Fibroblast of the conjunctiva (primary cell): ENCODE measurements around the gene TRERF1.
"Not testable (repeated sequence)": the region's sequence is repeated elsewhere in the genome, so short reads cannot be mapped to it uniquely, and the experiment has no call there.

Experiments used
- DNase-seq: peaks from one replicate; pipeline ENCODE4 v3.0.0-alpha.2; 2010; ENCODE audit warnings: low read depth

Gene TRERF1

GRCh38 chr6:42335896-42336295, 115.8 kb downstream of the TRERF1 start:
- DNase-seq: peak; percentile 31

DNA sequence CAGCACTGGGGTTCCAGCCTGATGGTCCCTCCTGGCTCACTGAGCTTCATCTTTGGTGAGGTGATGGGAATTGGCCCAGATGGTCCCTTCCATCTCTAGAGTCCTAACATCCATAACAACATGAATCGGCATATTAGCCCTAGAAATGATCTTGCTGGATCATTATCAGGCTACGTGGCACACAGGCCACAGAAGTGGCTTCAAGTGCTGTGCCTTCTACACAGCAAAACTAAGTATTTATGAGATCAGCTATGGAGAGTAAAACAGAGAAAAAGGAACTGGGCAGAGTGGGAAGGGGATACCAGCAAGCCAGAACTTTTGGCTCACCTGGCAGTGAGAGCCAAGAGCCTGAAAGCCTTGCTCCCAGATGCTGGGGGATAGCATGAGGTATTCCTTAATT, 116.9 kb downstream of the TRERF1 start:
- no peak for DNase-seq

- no peak for DNase-seq
These were observed 118.1 kb downstream of the TRERF1 start for GRCh38 chr6:42333612-42334011.

GRCh38 chr6:42332916-42333315, 118.8 kb downstream of the TRERF1 start:
- DNase-seq: no peak

DNA sequence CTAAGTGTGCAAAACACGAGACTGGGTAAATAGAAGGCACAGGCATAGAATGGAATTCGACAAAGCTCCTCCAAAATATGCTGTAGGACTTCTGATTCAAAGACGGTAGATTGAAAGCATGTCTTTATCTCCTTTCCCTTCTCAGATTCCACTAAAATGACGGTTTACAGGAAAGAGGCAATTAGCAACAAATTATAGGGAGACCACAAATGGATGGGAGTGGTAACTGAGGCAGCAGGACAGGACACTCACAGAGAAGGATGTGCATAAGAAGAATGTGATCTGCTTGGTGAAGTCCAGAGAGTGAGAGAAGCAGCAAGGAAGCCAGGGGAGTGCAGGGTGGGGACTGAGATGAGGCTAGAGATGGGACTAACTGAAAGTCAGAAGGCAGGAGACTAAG, 120.7 kb downstream of the TRERF1 start:
- DNase-seq: no peak

- no peak for DNase-seq
These were observed 125.5 kb downstream of the TRERF1 start for GRCh38 chr6:42326248-42326647.

DNA sequence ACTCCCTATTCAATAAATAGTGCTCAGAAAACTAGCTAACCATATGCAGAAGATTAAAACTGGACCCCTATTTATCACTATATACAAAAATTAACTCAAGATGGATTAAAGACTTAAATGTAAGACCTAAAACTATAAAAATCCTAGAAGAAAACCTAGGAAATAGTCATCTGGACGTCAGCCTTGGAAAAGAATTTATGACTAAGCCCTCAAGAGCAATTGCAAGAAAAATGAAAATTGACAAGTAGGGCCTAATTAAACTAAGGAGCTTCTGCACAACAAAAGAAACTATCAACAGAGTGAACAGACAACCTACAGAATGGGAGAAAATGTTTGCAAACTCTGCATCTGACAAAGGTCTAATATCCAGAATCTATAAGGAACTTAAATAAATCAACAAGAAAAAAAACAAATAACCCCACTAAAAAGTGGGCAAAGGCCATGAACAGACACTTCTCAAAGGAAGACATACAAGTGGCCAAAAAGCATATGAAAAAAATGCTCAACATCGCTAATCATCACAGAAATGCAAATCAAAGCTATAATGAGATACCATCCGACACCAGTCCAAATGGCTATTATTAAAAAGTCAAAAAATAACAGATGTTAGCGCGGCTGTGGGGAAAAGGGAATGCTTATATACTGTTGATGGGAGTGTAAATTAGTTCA, 126.9 kb downstream of the TRERF1 start:
- DNase-seq: not testable (repeated sequence)

DNA sequence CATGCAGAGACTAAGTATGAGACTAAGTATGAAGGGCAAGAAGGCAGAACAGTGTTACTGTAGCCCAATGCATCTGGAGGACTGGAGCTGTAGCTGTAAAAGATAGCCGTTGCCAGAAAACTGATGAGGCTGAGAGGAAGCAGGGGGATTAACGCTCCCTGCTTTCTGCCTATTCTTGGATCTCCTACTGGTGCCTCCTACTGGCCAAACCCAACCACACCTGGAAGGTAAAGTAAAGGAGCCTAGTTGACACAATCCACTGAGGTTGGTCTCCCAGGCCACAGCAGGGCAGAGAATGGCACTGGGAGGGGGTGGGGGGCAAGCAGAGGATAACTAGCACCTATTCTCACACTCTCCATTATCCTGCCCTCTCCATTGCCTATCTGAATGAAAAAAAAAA, 129.1 kb downstream of the TRERF1 start:
- DNase-seq: no peak

- DNase-seq: no peak
These were observed 129.8 kb downstream of the TRERF1 start for GRCh38 chr6:42321976-42322375.

GRCh38 chr6:42320762-42321161, 131.0 kb downstream of the TRERF1 start:
- no peak for DNase-seq

GRCh38 chr6:42318480-42318879, 133.2 kb downstream of the TRERF1 start:
- DNase-seq: no peak

- DNase-seq: no peak
These were observed 134.7 kb downstream of the TRERF1 start for GRCh38 chr6:42316981-42317380.

- DNase-seq: peak; percentile 76
These were observed 135.4 kb downstream of the TRERF1 start for GRCh38 chr6:42315991-42316970.

DNA sequence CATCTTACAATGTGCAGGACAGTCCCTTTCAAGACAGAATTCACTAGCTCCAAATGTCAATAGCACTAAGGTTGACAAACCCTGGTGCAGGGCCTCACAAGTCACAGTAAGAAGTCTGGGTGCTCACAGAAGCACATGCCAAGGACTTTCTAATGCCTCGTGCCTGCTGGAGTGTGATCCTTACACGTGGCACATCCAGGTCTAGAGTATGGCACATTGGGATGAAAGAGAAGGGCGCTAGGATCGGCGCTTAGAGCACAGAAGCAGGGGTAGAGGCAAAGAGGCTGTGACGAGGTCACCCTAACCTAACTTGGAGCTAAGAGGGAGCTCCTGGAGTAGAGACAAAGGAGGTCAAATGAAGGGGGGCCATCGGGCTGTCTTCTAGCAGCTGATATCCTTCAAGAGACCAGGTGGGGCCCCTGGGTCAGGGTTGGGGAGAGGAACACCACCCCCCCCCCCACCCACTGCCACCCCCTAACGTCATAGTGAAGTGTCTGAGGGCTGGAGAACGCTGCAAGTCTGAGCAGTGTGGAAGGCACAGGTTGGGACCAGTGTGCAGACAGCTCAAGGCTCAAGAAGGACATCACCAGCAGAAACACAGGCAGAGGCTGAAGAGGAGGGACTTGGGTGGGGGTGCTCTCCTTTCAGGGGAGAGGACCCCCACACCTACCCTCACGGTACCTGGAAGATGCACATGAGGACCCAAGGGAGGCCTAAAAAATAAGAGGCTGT, 136.3 kb downstream of the TRERF1 start:
- no peak for DNase-seq

DNA sequence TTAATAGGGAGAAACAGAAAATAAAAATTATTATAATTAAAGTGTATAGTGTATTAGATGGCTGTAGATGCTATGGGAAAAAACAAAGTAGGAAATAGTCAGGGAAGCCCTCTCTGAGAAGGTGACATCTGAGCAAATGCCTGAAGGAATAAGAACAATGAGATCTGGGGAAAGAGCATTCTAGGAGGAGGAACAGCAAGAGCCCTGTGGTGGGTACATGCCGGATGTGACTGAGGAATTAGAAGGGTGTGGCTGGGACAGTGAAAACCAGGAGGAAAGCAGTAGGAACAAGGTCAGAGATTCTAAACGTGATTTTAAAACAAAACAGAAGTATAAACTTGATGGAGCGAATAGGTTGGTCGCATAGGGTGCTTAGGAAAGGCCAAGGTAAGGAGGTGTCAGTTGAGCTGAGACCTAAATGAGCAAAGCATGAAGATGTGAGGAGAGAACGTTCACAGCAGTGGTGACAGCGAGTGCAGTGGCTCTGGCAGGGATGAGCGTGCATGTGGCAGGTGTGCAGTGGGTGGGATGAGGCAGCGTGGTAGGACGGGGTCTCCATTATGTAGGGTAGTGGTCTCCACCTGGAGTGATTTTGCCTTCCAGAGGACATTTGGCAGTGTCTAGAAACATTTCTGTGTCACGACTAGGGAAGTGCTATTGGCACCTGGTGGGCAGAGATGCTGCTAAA, 137.0 kb downstream of the TRERF1 start:
- no peak for DNase-seq

DNA sequence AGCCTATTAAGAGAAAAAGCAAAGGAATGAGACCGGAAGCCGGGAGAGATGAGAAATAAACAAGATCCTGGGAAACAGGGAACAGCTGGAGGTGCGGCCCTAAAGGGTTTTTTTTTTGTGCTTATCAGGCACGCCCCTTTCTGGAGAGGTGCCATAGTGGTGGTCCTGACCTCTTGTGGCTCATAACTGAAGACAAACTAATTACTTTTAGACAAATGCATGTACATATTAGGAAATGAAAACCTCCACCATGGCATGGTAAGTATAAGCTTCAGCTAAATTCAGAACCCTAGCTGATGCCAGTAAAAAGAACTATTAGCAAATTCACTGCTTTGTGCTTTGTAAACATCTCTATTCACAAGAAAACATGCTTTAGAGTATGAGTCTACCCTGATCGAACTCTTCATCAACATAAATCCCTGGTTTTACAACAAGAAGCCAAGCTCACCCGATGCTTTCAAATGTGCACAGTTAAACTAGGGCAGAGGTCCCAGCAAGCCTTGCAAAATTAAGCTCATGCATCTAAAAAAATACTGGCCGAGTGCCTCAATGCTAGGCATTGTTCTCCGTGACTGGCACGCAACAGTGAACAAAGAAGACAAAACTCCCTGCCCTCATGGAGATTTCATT, 137.7 kb downstream of the TRERF1 start:
- DNase-seq: no peak

DNA sequence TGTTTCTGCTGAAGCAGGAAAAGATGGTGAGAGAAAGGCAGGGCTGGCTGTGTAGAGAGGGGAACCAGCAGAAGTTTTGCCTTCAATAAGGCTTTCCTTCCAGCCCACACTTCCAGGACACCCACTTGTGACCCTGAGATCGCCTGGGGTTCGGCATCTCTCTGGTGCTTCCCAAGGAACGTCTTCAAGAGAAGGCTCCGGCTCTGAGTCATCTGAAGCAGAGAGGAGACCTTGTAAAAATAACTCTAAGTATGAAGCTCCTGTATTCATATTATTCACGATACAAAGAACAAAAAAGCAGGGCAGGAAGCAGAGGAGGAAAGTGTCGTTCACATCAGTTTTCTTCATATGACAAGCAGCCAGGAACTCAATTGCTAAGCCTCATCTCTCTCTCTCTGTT, 138.7 kb downstream of the TRERF1 start:
- DNase-seq: no peak

GRCh38 chr6:42307141-42307470, 144.6 kb downstream of the TRERF1 start:
- DNase-seq: no peak

- DNase-seq: no peak
These were observed 145.1 kb downstream of the TRERF1 start for GRCh38 chr6:42306439-42307140.

DNA sequence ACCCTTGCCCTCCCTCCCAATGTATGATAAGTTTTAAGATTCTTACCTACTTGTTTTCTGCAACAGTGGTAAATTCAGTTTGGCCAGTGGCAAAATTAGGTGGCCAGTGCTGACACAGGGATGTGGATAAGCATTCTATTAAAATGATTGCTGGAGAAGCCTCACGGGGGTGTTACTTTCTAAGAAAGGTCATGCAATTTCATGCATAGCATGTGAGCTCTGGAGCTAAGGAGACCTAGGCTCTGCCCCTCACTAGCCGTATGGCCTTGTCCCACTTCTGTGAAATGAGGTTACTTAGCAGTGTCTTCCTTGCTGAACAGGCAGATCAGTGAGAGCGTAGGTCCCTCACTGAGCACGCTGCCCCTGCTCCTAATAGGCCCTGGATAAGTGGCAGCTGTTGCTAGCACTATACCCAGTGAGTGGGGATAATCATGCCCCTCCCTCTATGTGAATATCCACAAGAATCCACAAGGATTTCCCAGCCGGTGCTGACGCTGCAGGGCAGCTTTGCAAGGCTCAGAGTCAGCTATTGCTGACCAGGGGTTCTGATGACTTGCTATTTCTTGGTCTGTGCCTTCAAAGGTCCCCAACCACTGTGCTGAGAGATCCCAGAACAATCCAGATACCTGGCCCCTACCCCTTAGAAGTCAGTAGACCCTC, 147.5 kb downstream of the TRERF1 start:
- DNase-seq: no peak

DNA sequence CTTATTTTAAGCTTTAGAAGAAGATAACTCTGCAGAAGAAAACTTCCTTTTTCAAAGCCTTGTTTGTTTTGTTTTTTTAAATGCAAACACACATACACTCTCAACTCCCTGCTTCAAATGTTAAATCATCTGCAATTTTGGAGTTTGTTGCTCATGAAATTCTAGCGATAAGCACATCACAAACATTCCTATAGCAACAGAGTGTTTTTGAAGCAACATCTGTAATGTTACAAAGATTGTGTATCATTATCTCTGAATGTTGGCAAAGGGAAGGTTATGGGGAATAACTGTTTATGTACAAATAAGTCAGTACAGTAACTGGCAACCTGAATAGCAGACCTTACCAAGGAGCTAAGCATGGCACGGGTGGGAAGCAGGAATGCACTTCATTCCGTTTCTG, 149.3 kb downstream of the TRERF1 start:
- DNase-seq: no peak
